ENCODE results near the gene SEL1L.
"Not testable (repeated sequence)": the region's sequence is repeated elsewhere in the genome, so short reads cannot be mapped to it uniquely, and the experiment has no call there.

SEL1L gene

GRCh38 chr14:81533536-81534343 is at the start of gene SEL1L:
Gene SEL1L, minus strand, starts transcription at chr14:81533853. Its CDS starts 109 bp downstream, at chr14:81533744.
- DNase-seq (ENCODE audit: low read depth in 2 of 2): peak; percentile 99

DNA sequence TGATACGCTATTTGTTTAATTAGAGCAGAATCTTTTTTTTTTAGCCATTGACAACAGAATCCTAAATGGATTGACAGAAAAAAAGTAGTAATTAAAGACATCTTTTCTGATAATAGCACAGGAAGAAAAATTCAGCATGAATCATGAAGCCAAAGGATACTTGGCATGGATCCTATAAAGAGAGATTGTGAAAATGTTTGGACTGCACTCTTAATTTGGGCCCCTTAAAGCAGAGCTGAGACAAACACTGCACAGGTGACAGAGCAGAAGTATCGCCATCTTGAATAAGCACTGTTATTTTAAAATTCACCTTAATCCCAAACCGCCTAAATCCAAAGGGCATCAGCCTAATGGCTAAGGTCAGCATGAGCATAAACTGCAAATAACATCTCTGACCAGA is 48.8 kb upstream of the SEL1L start:
- no peak for DNase-seq (ENCODE audit: low read depth in 2 of 2)

DNA sequence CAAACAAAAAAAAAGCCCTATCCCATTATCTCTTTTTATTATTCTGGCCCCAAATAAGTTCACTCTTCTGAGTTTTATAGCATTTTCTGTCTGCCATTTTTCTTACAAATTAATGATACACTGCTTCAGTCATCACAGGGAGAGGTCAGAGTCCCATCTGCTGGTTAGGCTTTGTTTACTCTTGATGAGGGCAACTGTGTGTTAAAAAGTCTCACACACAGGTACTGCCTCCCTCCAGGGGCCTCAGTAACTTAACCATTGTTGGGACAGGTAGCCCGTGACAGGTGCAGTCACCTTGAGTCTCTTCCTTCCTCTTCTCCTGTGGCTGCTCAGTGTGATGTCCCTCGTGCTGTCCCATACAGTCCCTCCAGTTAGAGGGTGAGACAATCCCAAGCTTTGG is 45.5 kb upstream of the SEL1L start:
- DNase-seq (ENCODE audit: low read depth in 2 of 2): no peak

DNA sequence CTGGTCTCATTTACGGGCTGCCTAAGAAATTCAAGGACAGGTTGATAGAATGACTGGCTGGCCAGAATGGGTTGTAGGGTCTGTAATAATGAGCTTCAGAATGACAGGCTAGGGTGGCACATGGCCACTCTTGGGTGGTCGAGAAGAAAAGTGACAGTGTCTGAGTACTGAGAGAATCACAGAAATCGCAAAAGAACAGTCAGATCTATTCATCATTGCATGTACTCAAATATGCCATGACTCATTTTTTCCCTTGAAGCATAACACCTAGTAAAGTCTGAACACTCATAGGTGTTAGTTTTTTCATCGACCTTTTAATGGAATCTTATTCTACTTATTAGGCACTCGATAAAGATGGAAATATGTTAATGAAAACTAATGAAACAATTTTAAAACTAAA is 37.8 kb upstream of the SEL1L start:
- DNase-seq (ENCODE audit: low read depth in 2 of 2): no peak

- DNase-seq (ENCODE audit: low read depth in 2 of 2): no peak
Measured at GRCh38 chr14:81567302-81567701, 33.6 kb upstream of the SEL1L start.

DNA sequence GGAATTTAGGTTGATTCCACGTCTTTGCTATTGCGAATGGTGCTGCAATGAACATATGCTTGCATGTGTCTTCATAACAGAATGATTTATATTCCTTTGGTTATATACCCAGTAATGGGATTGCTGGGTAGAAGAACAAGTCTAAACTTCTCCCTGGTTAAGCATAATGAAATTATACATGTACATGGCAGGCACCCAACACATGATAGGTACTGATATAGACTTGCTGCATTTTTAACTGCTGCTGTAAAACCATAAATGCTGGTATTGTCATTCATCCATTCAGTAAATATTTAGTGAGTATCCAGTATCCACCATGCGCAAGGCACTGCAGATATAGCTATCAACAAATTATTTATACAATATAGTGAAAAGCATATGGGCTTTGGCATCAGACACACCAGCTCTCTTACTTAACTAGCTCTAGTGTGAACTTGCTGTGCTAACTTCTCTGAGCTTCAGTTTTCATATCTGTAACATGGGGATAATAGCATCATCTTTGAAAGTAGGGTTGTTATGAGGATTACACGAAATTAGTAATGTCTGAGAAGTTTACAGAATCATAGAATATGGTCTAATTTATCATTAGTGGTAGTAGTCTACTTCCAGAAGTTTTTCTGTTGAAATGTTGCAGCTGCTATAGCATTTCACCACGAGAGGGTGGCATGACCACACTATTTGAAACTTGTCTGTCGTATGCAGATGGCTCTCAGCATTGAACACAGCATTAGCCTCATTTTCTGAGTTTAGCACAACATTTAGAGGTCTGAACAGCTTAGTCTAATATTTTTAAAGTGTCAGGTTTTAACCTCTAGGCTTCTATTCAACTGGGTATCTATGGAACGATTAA is 32.0 kb upstream of the SEL1L start:
- no peak for DNase-seq (ENCODE audit: low read depth in 2 of 2)

GRCh38 chr14:81562818-81563217 is 29.2 kb upstream of the SEL1L start:
- no peak for DNase-seq (ENCODE audit: low read depth in 2 of 2)

- no peak for DNase-seq (ENCODE audit: low read depth in 2 of 2)
Measured at GRCh38 chr14:81561084-81561775, 27.6 kb upstream of the SEL1L start.

DNA sequence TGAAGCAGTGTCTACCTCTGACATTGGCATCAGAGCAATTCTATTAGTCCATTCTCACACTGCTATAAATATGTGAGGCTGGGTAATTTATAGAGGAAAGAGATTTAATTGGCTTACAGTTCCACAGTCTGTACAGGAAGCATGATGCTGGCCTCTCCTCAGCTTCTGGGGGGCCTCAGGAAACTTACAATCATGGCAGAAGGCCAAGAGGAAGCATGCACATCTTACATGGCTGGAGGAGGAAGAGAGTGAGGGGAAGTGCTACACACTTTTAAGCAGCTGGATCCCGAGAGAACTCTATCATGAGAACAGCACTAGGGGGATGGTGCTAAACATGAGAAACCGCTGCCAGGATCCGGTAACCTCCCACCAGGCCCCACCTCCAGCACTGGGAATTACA is 25.7 kb upstream of the SEL1L start:
- DNase-seq (ENCODE audit: low read depth in 2 of 2): no peak

DNA sequence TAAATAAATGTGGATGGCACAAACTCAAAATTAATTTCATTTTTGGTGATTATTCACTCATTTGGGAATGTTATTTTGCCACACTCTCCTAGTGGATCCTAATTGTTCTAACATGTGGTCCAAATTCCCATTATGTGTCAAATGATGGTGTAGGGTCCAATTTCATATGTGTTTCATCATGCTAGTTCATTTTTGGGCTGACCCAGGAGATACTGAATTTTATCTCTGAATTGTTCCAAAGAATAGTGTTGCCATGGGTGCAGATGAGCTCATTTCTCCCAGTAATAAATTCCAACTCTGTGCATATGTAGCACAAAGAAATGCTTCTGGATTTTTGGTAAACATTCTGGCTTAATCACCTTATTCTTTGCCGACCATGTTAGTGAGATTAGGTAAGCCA is 23.5 kb upstream of the SEL1L start:
- no peak for DNase-seq (ENCODE audit: low read depth in 2 of 2)

- DNase-seq (ENCODE audit: low read depth in 2 of 2): no peak
Measured at GRCh38 chr14:81555684-81556083, 22.0 kb upstream of the SEL1L start.

DNA sequence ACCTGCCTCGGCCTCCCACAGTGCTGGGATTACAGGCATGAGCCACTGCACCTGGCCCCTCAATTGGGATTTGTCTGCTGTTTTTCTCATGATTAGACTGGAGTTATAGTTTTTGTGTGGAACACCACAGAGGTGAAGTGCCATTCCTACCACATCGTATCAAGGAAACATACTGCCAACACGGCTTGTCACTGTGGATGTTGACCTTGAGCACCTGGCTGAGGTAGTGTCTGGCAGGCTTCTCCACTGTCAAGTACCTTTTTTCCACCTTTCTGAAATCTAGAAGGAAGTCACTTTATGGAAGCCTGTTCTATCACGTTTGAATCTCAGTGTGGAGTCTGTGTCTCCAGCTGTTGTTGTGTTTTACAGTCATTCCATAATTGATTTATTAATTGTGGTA is 21.4 kb upstream of the SEL1L start:
- DNase-seq (ENCODE audit: low read depth in 2 of 2): no peak

DNA sequence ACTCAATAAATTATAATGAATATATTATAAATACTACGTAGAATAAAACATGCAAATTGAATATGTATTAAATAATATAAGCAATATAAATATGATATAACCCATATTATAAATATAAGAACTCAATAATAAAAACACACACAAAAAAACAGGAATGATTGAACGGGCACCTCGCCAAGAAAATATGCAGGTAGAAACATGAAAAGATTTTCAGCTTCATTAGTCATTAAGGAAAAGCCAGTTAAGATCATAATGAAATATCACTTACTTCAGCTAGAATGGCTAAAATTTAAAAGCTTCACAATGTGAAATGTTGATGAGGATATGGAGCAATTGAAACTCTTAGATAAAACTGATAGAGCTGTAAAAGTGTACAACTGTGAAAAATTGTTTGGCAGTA is 17.8 kb upstream of the SEL1L start:
- no peak for DNase-seq (ENCODE audit: low read depth in 2 of 2)

DNA sequence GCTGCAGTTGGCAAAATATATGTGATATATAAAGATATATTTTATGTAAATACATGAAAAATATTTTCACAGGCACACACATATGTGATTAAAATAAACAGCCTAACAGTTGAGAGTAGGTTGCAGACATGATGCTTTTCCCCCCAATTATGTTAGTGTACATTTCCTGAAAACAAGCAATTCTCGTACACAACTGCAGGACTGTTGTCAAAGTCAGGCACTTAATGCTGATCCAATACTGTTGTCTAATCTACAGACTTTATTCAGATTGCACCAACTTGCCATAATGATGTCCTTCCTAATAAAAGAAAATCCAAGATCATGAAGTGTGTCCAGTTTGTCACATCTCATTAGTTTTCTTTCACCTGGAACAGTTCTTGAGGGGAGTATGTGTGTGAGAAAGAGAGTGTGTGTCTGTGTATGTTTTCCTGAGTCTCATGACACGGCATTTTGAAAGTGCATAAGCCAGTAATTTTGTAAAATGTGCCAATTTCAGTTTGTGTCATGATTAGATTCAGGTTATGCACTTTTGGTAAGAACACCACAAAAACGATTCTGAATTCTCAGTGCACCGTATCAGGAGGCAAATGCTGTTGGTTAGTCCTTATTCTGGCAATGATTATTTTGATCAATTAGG is 16.5 kb upstream of the SEL1L start:
- DNase-seq (ENCODE audit: low read depth in 2 of 2): no peak

GRCh38 chr14:81541206-81541605 is 7.6 kb upstream of the SEL1L start:
- not testable (repeated sequence) for DNase-seq (ENCODE audit: low read depth in 2 of 2)

GRCh38 chr14:81537193-81537592 is 3.5 kb upstream of the SEL1L start:
- DNase-seq (ENCODE audit: low read depth in 2 of 2): no peak

- no peak for DNase-seq (ENCODE audit: low read depth in 2 of 2)
Measured at GRCh38 chr14:81536241-81536771, 2.7 kb upstream of the SEL1L start.

DNA sequence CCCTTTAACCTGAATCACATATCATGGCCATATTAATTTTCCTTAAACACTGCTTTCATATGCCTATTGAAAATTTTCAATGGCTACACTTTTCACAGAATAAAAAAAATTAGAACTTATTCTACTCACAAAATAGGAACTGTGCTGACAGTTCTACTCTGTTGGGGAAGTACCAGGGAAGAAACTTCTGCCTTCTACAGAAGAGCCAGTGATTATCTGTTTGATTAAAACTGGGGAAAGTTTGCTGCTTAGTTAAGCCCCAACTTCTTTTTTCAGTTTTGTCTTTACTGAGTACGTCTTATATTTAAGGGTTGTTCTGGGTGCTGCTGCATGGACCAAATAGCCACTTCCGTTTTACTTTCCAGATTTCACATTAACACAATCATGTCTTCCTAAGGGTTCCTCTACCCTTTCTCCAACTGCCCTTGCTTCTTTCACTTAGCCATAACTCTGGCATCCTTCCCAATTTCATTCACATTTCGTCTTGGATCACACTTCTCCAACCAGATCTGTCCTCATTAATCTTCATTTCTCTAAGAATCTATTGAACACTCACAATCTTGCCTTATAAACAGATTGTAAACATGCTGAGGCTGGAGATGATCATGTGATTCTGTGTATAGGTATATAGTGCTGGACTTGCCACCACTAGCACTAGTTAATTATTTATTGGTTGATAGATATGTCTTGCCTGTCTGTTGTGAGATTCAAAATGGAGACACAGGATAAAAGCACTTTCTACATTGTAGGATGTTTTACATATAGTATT is 1.9 kb upstream of the SEL1L start:
- no peak for DNase-seq (ENCODE audit: low read depth in 2 of 2)

DNA sequence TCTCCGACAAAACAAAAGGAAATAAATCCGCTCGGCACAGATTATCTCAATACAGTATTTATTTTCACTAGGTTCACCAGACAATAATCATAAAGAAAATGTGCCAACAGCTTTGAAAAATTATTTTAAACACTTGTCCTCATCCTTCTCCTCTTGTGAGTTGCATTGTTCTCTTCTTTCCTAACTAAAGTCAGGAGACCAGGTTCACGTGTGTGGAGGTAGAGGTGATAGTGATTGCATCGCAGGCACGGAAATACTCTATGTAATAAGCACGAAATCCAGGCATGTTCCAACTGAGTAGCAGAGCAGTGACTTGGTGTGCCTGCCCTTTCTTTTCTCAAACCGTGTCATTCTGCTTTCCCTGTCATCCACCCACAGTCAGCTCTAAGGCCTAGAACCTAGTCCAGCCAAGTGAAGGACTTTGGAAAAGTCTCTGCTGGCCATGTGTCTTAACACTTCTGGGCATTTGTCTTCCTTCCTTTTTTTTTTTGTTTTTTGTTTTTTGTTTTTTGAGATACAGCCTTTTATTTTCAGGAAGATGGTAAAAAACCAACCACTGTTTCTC is 939 bp upstream of the SEL1L start:
- no peak for DNase-seq (ENCODE audit: low read depth in 2 of 2)

DNA sequence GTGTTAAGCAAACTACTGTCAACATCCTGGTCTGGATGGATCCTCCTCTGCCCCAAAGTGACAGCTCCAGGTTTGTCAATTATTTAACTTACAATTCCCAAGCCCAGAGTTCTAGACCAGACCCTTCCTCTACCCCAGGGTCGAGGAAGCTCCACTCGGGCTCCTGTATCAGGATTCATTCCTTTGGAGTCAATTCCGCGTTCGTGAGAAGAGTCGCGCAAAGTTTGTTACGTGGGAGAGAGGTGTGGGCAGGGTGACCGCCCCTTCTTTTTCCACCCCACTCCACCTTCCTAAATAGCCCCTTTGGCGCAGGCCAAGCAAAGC is 479 bp downstream of the SEL1L start:
- no peak for DNase-seq (ENCODE audit: low read depth in 2 of 2)

DNA sequence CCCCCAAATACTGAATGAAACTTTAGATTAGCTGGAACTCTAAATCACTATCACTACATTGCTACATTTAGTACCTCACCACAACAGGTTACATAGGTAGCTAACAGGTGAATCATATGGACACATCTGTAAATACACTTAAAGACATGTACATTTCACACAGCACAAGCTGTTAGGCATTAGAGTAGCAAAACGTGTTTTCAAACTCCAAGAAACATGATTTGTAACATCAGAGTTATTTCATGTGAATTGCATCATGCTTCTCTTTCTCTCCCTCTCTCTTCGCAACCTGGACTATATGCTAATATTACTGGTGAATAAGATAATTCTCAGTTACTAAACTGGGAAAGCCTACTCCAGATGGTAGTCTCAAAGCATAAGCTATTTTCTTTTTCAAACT is 4.3 kb downstream of the SEL1L start:
- DNase-seq (ENCODE audit: low read depth in 2 of 2): no peak

Measured in stimulated activated CD8-positive, alpha-beta memory T cell treated with anti-CD3 and anti-CD28 coated beads, Interleukin-15, amount 100 ng/mL, for 48 hours (primary cell).